HG02610 (cell line): Measurements from ENCODE around the gene NAPSA.

Experiments
- ATAC-seq: cut with Tn5 transposase; IDR thresholded peaks from one replicate; pipeline ENCODE4 v1.9.1; 2021; ENCODE audit warnings: mild to moderate bottlenecking, moderate library complexity; ENCODE audit not compliant: unreplicated experiment

Gene NAPSA

GRCh38 chr19:50318438-50318837 lies 47.0 kb downstream of the NAPSA start:
- no peak for ATAC-seq

DNA sequence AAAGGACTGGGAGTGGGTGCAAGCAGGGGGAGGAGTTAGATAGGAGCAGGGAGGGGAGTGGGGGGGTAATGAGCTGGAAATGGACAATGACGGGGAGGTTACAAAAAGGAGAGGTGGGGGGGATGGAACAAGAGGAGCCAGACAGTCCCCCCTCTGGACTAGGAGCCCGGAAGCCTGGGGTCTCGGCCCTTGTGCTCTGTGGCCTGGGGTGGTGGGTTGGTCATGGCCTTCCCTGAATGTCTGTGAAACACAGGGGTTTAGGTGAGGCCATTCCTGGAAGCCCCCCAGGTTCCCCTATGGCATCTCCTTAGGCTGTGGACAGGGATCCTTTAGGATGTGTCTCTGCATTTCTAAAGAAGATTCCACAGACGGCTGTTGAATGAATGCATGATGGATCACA lies 48.3 kb downstream of the NAPSA start:
- ATAC-seq, result no peak

DNA sequence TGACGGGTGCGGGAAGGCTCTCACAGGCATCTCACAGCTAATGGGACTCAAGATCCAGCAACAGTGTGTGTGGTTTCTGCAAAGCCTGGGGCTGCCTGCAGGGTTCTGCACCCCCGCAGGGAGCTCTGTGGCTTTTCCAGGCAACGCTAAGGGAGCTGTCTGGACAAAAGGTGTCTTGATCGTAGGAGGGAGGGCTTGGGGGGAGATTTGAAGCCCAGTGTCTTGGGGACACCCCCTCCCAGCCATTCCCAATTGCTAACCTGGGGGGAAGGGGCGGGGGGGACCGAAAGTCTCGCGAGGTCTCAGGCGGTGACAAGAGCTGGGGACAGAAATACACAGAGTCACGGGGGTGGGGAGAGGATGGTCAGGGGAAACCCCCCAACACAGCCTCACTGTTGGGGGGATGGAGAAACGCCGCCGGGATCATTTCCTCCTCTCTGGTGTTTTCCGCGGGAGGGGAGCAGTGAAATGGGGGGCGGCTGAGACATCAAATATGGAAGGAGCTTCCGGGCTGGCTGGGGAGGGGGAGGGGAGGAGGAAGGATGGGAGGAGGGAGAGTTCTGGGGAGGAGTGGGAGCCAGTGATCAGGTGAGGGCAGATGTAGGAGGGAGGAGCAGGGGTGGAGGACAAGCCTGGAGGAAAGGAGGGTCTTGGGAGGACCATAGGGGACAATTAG lies 49.5 kb downstream of the NAPSA start:
- no peak for ATAC-seq

DNA sequence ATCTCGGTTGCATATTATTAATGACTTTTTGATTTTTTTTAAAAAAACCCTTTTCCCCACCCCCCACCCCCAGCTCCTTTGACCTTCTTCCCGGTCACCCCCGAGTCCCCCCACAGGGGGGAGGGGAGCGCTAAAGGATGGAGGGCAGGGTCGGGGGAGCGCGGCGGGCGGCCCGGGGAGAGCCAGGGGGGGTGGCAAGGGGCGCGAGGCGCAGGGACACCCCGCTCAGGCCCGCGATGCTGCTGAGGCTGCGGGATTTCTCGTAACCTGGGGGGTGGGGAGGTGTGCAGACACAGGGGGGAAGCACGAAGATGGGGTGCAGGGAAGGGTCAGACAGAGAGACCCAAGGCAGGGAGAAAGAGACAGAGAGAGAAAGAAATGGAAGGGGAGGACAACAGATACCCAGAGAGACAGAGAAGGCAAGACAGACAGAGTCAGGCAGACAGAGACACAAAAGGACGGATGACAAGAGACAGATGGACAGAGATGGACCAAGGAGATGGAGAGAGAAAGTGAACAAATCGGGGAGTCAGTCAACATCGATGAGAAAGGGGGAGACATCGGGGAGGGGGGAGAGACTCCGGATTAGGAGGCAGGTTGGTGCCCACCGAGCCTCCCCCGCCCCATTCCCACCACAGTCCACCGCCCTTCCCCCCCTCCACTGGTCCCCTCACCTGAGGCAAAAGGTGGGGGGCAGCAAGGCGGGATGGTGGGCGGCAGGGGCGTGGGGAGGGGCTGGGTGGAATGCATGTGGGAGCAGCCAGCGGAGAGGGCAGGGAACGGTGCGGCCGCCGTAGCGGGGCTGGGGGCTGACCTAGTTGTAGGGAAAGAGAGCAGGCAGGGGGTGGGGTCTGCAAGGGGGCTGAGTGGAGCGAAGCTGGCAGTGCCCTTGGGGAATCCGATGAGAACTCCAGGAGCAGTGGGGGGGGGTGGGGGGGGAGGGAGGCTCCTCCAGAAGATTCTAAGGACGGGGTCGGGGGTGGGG lies 50.4 kb downstream of the NAPSA start:
- no peak for ATAC-seq

GRCh38 chr19:50313812-50314536 lies 51.5 kb downstream of the NAPSA start:
- ATAC-seq, result no peak

DNA sequence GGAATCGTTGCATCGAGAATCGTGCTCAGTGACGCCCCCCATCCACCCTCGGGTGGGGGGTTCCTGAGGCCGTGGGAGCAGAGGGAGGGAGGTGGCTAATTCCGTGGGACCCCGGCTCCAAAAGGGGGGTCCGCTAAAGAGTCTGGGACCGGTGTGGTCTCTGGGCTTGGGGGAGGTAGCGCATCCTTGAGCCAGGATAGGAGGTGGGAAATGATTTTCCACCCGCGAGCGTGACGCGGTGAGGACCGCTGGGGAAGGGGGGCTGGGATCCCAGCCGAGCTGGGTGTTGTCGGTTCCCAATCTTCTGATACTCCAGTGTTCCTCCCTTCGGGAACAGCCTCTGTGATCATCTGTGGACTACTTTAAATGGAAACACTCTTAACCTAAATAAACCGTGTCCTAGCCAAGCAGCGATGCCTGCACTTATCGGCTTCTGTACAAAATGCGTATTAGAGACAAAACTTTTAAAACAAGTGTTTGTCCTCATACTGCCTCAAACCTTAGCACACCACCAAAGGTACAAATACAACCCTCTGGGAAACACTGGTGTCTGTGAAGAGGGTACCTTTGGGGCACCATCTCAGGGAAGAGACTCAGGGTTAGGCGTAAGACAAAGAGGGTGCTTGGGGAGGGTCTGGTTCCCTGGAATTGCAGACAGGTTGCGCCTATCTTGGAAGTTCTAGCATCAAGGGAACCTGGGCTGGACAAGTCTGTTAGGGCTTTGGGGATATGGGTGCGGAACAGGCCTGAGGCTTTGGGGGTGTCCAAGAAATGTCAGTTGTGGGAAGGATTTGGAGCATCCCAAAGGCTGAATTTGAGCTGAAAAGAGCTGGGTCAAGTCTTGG lies 52.2 kb downstream of the NAPSA start:
- no peak for ATAC-seq

GRCh38 chr19:50311723-50312635 lies 53.5 kb downstream of the NAPSA start:
- no peak for ATAC-seq

DNA sequence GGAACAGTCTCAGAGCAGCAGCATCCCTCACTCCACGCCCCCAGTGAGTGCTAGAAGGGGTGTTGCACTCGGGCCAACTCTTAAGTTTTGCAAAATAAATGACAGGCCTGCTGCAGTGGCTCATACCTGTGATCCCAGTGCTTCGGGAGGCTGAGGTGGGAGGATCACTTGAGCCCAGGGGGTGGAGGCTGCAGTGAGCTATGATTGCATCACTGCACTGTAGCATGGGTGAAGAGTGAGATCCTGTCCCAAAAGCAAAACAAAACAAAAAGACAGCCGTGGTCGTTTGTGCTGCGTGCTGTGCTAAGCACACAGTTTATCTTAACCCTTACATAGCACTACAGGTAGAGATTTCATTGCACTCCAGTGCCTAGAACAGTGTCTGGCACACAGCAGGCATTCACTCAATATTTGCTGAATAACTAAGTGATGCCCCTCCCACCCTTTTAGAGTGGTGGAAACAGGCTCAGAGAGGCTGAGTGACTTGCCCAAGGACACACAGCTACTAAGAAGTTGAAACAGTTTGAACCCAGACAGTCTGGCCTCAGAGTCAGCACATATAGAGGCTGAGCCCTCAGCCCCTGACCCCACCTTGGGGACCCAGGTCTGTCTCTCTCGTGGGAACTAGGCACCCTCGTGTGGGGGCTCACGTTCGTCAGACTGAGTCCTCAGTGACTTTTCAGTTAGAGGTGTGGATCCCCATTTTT lies 54.5 kb downstream of the NAPSA start:
- ATAC-seq, result no peak

DNA sequence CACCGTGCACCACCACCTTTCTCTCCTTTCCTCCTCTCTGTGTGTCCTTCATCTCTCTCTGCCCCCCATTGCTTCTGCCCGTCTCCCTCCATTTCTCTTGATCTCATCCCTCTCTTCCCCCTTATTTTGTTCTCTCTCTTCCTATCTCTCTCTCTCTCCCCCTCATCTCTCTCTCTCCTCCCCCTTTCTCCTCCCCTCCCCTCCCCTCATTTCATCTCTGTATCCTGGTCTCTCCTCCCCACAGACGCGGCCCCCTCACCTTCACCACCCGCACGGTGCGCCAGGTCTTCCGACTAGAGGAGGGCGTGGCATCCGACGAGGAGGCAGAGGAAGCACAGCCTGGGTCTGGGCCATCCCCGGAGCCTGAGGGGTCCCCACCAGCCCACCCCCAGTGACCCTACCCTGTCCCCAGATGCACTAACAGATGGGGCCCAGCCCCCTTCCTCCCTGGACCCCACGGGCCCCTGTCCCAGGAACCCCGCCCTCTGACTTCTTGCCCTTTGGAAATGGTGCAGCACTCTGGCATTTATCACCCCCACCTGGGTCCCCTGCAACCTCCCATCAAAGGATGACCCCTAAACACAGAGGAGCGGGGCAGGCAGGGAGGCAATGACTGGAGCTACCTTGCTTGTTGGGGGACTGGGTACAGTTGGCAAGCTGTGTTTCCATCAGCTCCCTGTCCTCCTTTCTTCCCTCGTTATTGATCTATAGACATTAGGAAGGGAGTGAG lies 55.9 kb downstream of the NAPSA start:
- no peak for ATAC-seq

DNA sequence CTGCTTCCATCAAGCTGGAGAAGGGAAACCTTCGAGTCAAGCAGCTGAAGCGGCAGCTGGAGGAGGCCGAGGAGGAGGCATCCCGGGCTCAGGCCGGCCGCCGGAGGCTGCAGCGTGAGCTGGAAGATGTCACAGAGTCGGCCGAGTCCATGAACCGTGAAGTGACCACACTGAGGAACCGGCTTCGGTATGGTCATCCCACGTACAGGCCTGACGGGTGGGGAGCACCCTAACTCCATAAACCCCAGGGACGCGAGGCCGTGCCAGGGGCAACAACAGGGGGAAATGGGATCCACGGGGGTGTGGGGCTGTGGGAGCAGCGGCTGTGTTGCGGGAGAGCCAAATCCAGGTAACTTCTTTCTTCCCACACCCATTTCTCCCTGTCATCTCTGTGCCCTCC lies 56.4 kb downstream of the NAPSA start:
- ATAC-seq, result no peak
